ENCODE data around the gene CHD5. TPM values are rescaled to one million over a fixed set of nuclear protein-coding genes. Genes with fewer than 3 reads are reported as not detected.
A peak's percentile ranks its signal among the peaks of the same experiment; 100 is the strongest.

Gene CHD5
- total RNA-seq, 1 experiment from 2014 or later, result 2.4 TPM

DNA sequence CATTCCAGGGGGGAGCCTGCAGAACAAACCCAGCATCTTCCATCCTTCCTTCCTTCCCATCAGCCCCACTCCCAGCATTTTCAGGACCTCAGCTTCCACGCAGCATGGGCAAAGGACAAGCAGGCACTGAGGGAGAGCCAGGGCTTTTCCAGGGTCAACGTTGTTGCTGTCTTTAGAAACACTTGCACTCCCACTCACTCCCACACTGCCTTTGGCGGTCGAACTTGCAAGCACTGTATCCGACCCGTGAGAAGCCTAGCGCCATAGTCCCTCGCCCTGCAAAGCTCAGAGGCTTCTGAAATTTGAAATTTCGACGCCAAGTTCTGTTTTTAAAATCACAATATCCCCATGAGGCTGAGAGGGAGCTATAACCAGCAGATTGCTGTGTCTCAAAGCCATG, 87.0 kb downstream of the CHD5 start:
- no peak for ATAC-seq
- ChIA-PET POLR2A (no interaction called here), CTCF (interaction anchor here (1.2 to 2.3 kb wide), 2 partner anchors 16 to 40 kb away, joined by 3 to 7 read pairs; no protein-coding TSS in a partner anchor)
- no peak for DNase-seq (ENCODE audit: low spot score)
- Mint-ChIP-seq H3K27ac (no peak overlapping the region), H3K4me1 (no peaks in the 10 kb centered on the region), H3K9me3 (no peaks in the 10 kb centered on the region), H3K27me3 (ENCODE audit: low read depth) (no peaks in the 10 kb centered on the region), H3K4me3 (no peak overlapping the region), H3K36me3 (no peaks in the 10 kb centered on the region)
- TF ChIP-seq, protein P1, sequence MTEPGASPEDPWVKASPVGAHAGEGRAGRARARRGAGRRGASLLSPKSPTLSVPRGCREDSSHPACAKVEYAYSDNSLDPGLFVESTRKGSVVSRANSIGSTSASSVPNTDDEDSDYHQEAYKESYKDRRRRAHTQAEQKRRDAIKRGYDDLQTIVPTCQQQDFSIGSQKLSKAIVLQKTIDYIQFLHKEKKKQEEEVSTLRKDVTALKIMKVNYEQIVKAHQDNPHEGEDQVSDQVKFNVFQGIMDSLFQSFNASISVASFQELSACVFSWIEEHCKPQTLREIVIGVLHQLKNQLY (CRISPR knock-in tag; IDR thresholded peaks at IDR 0.05), result no peak

DNA sequence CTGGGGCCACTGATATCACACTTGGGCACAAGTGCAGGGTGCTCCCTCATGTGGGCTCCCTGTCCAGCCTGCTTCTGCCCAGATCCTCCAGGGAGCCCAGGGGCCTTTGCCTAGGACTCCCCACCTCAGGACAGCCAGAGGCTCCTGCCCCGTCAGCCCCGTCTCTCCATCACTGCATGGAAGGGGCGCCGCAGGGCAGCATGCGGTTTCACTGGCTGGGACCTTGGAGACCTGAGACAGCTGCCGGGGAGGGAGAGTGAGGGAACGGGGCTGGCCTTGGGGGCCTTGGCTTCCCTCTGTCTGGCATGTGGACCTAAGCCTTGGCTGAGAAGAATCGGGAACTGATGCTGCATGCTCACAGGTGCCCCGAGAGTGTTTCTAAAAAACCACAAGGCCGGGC, 87.9 kb downstream of the CHD5 start:
- POLR2A ChIA-PET, result no interaction called here
- Mint-ChIP-seq H3K27ac (no peak overlapping the region), H3K4me3 (no peak overlapping the region), H3K36me3 (no peaks in the 10 kb centered on the region), H3K9me3 (no peaks in the 10 kb centered on the region), H3K27me3 (ENCODE audit: low read depth) (no peaks in the 10 kb centered on the region), H3K4me1 (no peaks in the 10 kb centered on the region)
- no peak for DNase-seq (ENCODE audit: low spot score)
- TF ChIP-seq GTF2I (CRISPR knock-in tag; conservative IDR thresholded peaks at IDR 0.05), result no peak
- TF ChIP-seq, protein P2, sequence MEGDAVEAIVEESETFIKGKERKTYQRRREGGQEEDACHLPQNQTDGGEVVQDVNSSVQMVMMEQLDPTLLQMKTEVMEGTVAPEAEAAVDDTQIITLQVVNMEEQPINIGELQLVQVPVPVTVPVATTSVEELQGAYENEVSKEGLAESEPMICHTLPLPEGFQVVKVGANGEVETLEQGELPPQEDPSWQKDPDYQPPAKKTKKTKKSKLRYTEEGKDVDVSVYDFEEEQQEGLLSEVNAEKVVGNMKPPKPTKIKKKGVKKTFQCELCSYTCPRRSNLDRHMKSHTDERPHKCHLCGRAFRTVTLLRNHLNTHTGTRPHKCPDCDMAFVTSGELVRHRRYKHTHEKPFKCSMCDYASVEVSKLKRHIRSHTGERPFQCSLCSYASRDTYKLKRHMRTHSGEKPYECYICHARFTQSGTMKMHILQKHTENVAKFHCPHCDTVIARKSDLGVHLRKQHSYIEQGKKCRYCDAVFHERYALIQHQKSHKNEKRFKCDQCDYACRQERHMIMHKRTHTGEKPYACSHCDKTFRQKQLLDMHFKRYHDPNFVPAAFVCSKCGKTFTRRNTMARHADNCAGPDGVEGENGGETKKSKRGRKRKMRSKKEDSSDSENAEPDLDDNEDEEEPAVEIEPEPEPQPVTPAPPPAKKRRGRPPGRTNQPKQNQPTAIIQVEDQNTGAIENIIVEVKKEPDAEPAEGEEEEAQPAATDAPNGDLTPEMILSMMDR (IDR thresholded peaks at IDR 0.05), result no peak
- TF ChIP-seq NR3C1 (CRISPR knock-in tag; conservative IDR thresholded peaks at IDR 0.05; ENCODE audit: low read depth), result no peak
- TF ChIP-seq, protein P3, sequence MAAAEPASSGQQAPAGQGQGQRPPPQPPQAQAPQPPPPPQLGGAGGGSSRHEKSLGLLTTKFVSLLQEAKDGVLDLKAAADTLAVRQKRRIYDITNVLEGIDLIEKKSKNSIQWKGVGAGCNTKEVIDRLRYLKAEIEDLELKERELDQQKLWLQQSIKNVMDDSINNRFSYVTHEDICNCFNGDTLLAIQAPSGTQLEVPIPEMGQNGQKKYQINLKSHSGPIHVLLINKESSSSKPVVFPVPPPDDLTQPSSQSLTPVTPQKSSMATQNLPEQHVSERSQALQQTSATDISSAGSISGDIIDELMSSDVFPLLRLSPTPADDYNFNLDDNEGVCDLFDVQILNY (CRISPR knock-in tag; IDR thresholded peaks at IDR 0.05), result no peak
- CTCF ChIA-PET, result interaction anchor here (1.2 to 1.9 kb wide), 2 partner anchors 10 to 17 kb away, joined by 3 to 8 read pairs; no protein-coding TSS in a partner anchor
- no peak for ATAC-seq

DNA sequence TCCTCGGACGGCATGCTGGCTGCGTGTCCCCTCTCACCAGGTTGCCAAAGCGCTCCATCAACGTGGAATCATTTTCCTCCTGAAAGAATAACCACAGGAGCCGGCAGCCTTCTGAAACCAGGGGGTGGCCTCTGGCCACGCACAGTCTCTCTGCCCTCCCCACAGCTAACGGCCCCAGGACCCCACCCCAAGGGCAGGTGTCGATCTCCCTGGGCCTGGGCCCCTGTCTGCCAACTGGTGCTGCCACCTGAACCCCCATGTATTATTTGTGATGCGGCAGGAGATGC, 88.4 kb downstream of the CHD5 start:
- ChIA-PET CTCF (interaction anchor here (0.8 to 1.9 kb wide), 3 partner anchors 8 to 33 kb away, joined by 3 to 8 read pairs (median 5); no protein-coding TSS in a partner anchor), POLR2A (no interaction called here)
- H3K4me3 Mint-ChIP-seq, result no peak overlapping the region
- H3K36me3 Mint-ChIP-seq, result no peaks in the 10 kb centered on the region
- DNase-seq (ENCODE audit: low spot score) (no peak), ATAC-seq (no peak)
- TF ChIP-seq RORB (CRISPR knock-in tag; IDR thresholded peaks at IDR 0.05) (no peak), NR3C1 (CRISPR knock-in tag; conservative IDR thresholded peaks at IDR 0.05; ENCODE audit: low read depth) (no peak), TP53 (CRISPR knock-in tag; IDR thresholded peaks at IDR 0.05) (no peak), ZNF219 (CRISPR knock-in tag; IDR thresholded peaks at IDR 0.05; ENCODE audit: borderline replicate concordance) (no peak)
- TF ChIP-seq, protein P4, sequence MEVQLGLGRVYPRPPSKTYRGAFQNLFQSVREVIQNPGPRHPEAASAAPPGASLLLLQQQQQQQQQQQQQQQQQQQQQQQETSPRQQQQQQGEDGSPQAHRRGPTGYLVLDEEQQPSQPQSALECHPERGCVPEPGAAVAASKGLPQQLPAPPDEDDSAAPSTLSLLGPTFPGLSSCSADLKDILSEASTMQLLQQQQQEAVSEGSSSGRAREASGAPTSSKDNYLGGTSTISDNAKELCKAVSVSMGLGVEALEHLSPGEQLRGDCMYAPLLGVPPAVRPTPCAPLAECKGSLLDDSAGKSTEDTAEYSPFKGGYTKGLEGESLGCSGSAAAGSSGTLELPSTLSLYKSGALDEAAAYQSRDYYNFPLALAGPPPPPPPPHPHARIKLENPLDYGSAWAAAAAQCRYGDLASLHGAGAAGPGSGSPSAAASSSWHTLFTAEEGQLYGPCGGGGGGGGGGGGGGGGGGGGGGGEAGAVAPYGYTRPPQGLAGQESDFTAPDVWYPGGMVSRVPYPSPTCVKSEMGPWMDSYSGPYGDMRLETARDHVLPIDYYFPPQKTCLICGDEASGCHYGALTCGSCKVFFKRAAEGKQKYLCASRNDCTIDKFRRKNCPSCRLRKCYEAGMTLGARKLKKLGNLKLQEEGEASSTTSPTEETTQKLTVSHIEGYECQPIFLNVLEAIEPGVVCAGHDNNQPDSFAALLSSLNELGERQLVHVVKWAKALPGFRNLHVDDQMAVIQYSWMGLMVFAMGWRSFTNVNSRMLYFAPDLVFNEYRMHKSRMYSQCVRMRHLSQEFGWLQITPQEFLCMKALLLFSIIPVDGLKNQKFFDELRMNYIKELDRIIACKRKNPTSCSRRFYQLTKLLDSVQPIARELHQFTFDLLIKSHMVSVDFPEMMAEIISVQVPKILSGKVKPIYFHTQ (CRISPR knock-in tag; IDR thresholded peaks at IDR 0.05), result no peak
- no peaks in the 10 kb centered on the region for H3K27me3 Mint-ChIP-seq (ENCODE audit: low read depth)
- no peak overlapping the region for H3K27ac Mint-ChIP-seq
- no peaks in the 10 kb centered on the region for H3K4me1 Mint-ChIP-seq
- H3K9me3 Mint-ChIP-seq, result no peaks in the 10 kb centered on the region

DNA sequence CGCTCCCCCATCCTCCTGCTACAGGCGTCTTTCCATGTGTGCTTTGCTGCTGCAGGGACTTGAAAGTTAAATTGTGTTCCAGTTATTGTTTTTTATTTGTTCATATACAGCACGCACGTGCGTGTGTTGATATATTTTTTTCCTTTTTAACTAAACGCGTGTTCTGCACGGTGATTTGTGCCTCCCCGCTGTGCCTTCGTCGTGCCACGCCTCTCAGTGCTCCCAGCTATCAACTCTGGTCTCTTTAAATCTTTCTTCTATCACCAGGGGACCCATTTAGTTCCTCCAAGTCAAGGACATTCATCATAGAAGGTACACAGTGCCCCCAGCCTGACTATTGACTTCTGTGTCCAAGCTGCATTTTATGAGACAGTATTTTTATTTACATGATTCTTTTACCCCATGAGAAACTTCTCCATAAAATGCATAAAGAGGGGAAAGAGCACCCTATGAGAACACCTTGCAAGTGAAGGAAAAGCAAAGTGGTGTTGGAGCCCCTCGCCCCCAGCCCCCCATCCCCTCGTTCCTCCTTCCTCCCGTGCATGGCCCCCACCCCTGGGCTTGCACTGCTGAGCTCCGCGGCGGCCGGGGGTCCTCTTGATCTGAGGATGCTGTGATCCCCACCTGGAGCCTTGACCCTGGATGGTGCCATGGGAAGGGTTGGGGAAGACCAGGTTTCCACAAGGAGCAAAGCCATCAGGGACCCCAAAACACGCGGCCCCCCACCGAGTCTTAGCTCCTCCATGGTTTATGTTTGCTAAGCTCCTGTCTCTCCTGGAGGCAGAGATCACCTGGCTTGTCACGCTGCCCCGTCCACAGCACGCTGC, 88.9 kb downstream of the CHD5 start:
- H3K4me3 Mint-ChIP-seq, result no peak overlapping the region
- POLR2A ChIA-PET, result no interaction called here

More for the DNA sequence above, 88.9 kb downstream of the CHD5 start:
- no peak for TF ChIP-seq JUN (CRISPR knock-in tag; IDR thresholded peaks at IDR 0.05)
- no peak for TF ChIP-seq SMAD4 (CRISPR knock-in tag; IDR thresholded peaks at IDR 0.05)
- no peak for TF ChIP-seq ZNF232 (CRISPR knock-in tag; IDR thresholded peaks at IDR 0.05)
- Mint-ChIP-seq H3K27ac (peak overlapping the region; percentile 51; the same call in 1 of the 2 replicates), H3K27me3 (ENCODE audit: low read depth) (no peaks in the 10 kb centered on the region), H3K9me3 (no peaks in the 10 kb centered on the region), H3K4me1 (no peaks in the 10 kb centered on the region), H3K36me3 (no peaks in the 10 kb centered on the region)
- CTCF ChIA-PET, result interaction anchor here (0.8 to 1.9 kb wide), 3 partner anchors 9 to 32 kb away, joined by 3 to 8 read pairs (median 5); no protein-coding TSS in a partner anchor
- ATAC-seq (no peak), DNase-seq (ENCODE audit: low spot score) (no peak)
